AG10803 (cell line): Measurements from ENCODE around the gene EHD4.

Experiments used
- DNase-seq: peaks from one replicate; pipeline ENCODE4 v3.0.0; 2010; ENCODE audit warnings: low read depth
- H3K4me3 ChIP-seq: 2 replicates; pipeline ENCODE4 v1.5.1; 2011; ENCODE audit warnings: mild to moderate bottlenecking, low read length, control low read depth
- CTCF ChIP-seq: conservative IDR thresholded peaks from 2 replicates; pipeline ENCODE4 v1.5.1; 2011; ENCODE audit warnings: mild to moderate bottlenecking, low read length, control low read depth, inconsistent platforms

Gene EHD4

GRCh38 chr15:41851755-41852370, 120.5 kb downstream of the EHD4 start:
- no peak overlapping the region for H3K4me3 ChIP-seq
- DNase-seq: no peak
- no peak for TF ChIP-seq CTCF

DNA sequence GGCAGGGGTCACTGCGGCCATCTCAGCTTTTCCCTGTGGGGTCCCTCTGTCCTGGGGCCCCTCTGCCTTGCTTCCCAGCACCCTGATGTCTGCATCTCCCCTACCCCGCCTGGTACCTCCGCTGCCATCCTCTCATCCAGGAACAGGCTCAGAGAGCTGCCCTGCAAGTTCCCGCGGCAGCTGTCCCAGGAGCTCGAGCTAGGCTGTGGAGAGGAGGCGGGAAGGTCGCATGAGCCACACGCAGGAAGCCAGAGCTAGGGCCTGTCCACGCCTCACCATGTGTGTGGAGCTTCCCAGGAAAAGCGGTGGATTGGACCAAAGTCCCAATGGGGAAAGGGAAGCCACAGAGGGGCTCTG, 121.2 kb downstream of the EHD4 start:
- H3K4me3 ChIP-seq: no peak overlapping the region
- TF ChIP-seq CTCF: no peak
- DNase-seq: no peak

- no peak for TF ChIP-seq CTCF
- no peak overlapping the region for H3K4me3 ChIP-seq
- no peak for DNase-seq
Measured at GRCh38 chr15:41850482-41851166, 121.7 kb downstream of the EHD4 start.

DNA sequence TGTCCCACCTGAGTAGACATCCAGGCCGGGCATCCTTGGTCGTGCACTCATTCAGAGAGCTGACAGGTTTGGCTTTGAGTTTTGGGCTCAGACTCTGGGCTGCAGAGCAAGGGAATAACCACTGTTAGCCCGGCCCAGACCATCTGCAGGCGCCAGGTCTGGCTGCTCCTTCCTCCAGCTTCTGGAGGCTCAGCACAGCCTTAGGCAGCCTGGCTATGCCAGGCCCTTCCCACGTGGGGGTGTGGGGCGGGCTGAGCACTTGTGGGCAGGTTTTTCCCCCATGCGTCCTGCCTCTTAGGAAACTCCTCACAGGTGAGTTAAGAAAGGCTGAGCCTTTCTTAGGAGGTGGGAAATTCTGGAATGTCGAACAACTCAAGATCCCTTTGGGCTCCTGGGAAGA, 122.5 kb downstream of the EHD4 start:
- TF ChIP-seq CTCF: no peak
- no peak overlapping the region for H3K4me3 ChIP-seq
- no peak for DNase-seq

DNA sequence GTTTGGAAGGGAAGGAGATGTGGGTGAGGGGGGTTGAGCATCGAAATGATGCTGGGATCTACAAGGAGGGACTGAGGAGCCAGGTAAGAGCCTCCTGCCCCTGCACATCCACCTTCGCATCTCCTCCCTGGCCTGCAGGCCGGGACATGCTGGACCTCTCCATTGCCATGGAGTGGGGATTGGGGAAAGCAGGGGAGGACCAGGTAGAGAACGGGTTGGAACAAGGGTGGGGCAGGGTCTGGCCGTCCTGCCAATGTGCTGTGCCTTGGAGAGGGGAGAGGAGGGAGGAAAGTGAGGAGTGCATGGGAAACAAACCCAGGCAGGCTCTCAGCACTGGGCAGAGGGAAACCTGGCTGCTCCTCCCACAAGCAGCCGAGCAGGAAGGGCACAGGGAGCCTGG, 123.2 kb downstream of the EHD4 start:
- TF ChIP-seq CTCF: no peak
- DNase-seq: no peak
- H3K4me3 ChIP-seq: no peak overlapping the region

- TF ChIP-seq CTCF: no peak
- no peak for DNase-seq
- H3K4me3 ChIP-seq: no peak overlapping the region
Measured at GRCh38 chr15:41848631-41849030, 123.7 kb downstream of the EHD4 start.

DNA sequence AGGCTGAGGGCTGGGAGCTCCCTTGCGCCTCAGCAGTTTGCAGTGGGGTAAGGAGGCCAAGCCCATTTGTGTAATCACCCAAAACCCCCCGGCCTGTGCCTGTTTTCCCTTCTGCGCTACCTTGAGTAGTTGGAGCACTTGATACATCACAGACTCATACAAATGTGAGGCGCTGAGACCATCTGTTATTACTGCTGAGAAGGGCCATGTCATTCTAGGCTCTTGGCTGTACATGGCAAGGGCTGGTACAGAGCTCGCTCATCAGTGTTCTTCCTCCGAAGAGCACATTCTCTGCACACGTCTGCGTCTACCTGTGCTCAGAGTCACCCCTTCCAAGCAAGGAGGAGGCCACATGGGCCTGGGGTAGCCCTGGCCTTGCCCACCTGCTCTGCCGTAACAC, 124.4 kb downstream of the EHD4 start:
- H3K4me3 ChIP-seq: no peak overlapping the region
- TF ChIP-seq CTCF: no peak
- no peak for DNase-seq
